CD14-positive monocyte (primary cell): ENCODE measurements around the gene MAP1LC3A. TPM values are rescaled to one million over a fixed set of nuclear protein-coding genes. Genes with fewer than 3 reads are reported as not detected.

Source experiments
- DNase-seq, 3 donors: peaks; one replicate each; pipeline ENCODE4 v3.0.0-alpha.2; 2011 to 2022
- H2AFZ ChIP-seq: 2 replicates; pipeline ENCODE4 v1.6.0; 2012; ENCODE audit warnings: mild to moderate bottlenecking, low read depth, low read length, inconsistent platforms; ENCODE audit not compliant: insufficient read depth, poor library complexity, severe bottlenecking
- H3K27ac ChIP-seq, 2 donors: 1 replicate in 1 of 2; 2 replicates in 1 of 2; pipeline ENCODE4 v1.5.1; 2012 to 2013; ENCODE audit warnings: low read length in 2 of 2, control low read depth in 1 of 2, inconsistent platforms in 1 of 2, low read depth in 1 of 2, mild to moderate bottlenecking in 1 of 2
- H3K27me3 ChIP-seq, 2 donors: one replicate each; pipeline versions ENCODE4 v1.6.0 to v1.6.1; 2011 to 2013; ENCODE audit warnings: low read length in 2 of 2; ENCODE audit not compliant: control insufficient read depth in 2 of 2, insufficient read depth in 2 of 2
- H3K36me3 ChIP-seq, 2 donors: replicated peaks in 1 of 2; 1 replicate in 1 of 2; 2 replicates in 1 of 2; pipeline versions ENCODE4 v1.5.1 to v1.6.1; 2012 to 2013; ENCODE audit warnings: low read length in 2 of 2, control low read depth in 1 of 2, inconsistent platforms in 1 of 2, mild to moderate bottlenecking in 1 of 2; ENCODE audit not compliant: insufficient read depth in 2 of 2, control insufficient read depth in 1 of 2
- H3K4me1 ChIP-seq, 2 donors: 1 replicate in 1 of 2; 2 replicates in 1 of 2; pipeline versions ENCODE4 v1.5.1 to v1.6.1; 2012 to 2013; ENCODE audit warnings: low read length in 2 of 2, control low read depth in 1 of 2, inconsistent platforms in 1 of 2, mild to moderate bottlenecking in 1 of 2, moderate library complexity in 1 of 2; ENCODE audit not compliant: insufficient read depth in 2 of 2, control insufficient read depth in 1 of 2
- H3K4me2 ChIP-seq: replicated peaks from 2 replicates; pipeline ENCODE3; 2012; ENCODE audit warnings: low read length, moderate library complexity, mild to moderate bottlenecking; ENCODE audit not compliant: poor library complexity, severe bottlenecking; ENCODE audit errors: extremely low read depth
- H3K4me3 ChIP-seq, 3 experiments: fragments of 200-600 bp in 1 of 3; sonication (generic) in 1 of 3; replicated peaks in 1 of 3; 1 replicate in 2 of 3; 2 replicates in 1 of 3; pipeline ENCODE4 v1.5.1; 2011 to 2013; ENCODE audit warnings: low read length in 3 of 3, mild to moderate bottlenecking in 3 of 3, control low read depth in 2 of 3, low read depth in 2 of 3, inconsistent platforms in 1 of 3, moderate library complexity in 1 of 3
- H3K79me2 ChIP-seq: 2 replicates; pipeline ENCODE4 v1.6.0; 2012; ENCODE audit warnings: mild to moderate bottlenecking, control low read depth, inconsistent platforms, low read length, moderate library complexity; ENCODE audit not compliant: insufficient read depth
- H3K9ac ChIP-seq: 2 replicates; pipeline ENCODE4 v1.6.0; 2017; ENCODE audit warnings: low read length, mild to moderate bottlenecking; ENCODE audit not compliant: insufficient read depth, poor library complexity, severe bottlenecking
- H3K9me3 ChIP-seq, 2 donors: replicated peaks in 1 of 2; 1 replicate in 1 of 2; 2 replicates in 1 of 2; pipeline versions ENCODE4 v1.5.1 to v1.6.1; 2012 to 2013; ENCODE audit warnings: low read length in 2 of 2, control low read depth in 1 of 2; ENCODE audit not compliant: control insufficient read depth in 1 of 2, insufficient read depth in 1 of 2
- H4K20me1 ChIP-seq: 2 replicates; pipeline ENCODE4 v1.6.0; 2012; ENCODE audit warnings: mild to moderate bottlenecking, low read length, control low read depth, moderate library complexity; ENCODE audit not compliant: insufficient read depth
- H3K27ac Mint-ChIP-seq, 7 donors: one replicate each; pipeline ENCODE4 v1.8.0; 2020; ENCODE audit warnings: mild to moderate bottlenecking in 7 of 7, mixed read lengths in 7 of 7, moderate library complexity in 6 of 7, inconsistent platforms in 2 of 7
- H3K27me3 Mint-ChIP-seq, 3 donors: one replicate each; pipeline ENCODE4 v1.8.0; 2021 to 2022; ENCODE audit warnings: low read depth in 3 of 3, mild to moderate bottlenecking in 3 of 3, mixed read lengths in 3 of 3, moderate library complexity in 3 of 3, inconsistent platforms in 1 of 3
- H3K36me3 Mint-ChIP-seq, 2 donors: one replicate each; pipeline ENCODE4 v1.8.0; 2020; ENCODE audit warnings: mixed read lengths in 2 of 2, inconsistent platforms in 1 of 2, mild to moderate bottlenecking in 1 of 2
- H3K4me1 Mint-ChIP-seq: one replicate; pipeline ENCODE4 v1.8.0; 2020; ENCODE audit warnings: mild to moderate bottlenecking, mixed read lengths
- H3K4me3 Mint-ChIP-seq, 2 donors: one replicate each; pipeline ENCODE4 v1.8.0; 2020; ENCODE audit warnings: mild to moderate bottlenecking in 2 of 2, mixed read lengths in 2 of 2, moderate library complexity in 1 of 2
- H3K9me3 Mint-ChIP-seq, 7 donors: one replicate each; pipeline ENCODE4 v1.8.0; 2020 to 2022; ENCODE audit warnings: mixed read lengths in 7 of 7, mild to moderate bottlenecking in 6 of 7, moderate library complexity in 6 of 7, inconsistent platforms in 2 of 7
- CTCF ChIP-seq: fragments of 200-600 bp; IDR thresholded peaks from one replicate; pipeline ENCODE4 v1.8.0; 2022; ENCODE audit warnings: antibody characterized with exemption, mild to moderate bottlenecking
- WGBS: methylation state at CpG from one replicate; pipeline ENCODE4 v1.1.5; 2013; ENCODE audit warnings: missing lambda C conversion rate; ENCODE audit not compliant: insufficient coverage; 5-methylcytosine and 5-hydroxymethylcytosine counted together
- intact Hi-C, 2 donors: fragments of 100-400 bp; cut with micrococcal nuclease; formaldehyde crosslinking; loops; one replicate each; pipeline versions ENCODE4 v1.15.0 to v1.15.1; 2023
- polyA plus RNA-seq, 3 donors: library from polyadenylated mRNA; depleted of rRNA in 1 of 3; unstranded in 2 of 3; stranded (reverse) in 1 of 3; fragments of 300-500 nt in 2 of 3; fragments of >200 nt in 1 of 3; fragmentation: Illumina TruSeq in 2 of 3; gene quantifications; 1 replicate in 2 of 3; 2 replicates in 1 of 3; pipeline ENCODE4 v1.2.3, GENCODE V29; 2012 to 2021

MAP1LC3A gene
- polyA plus RNA-seq, 3 donors = 2.5 to 7.7 (median 2.6) TPM

- H3K36me3 Mint-ChIP-seq = peaks cover 8 to 23% of the 10 kb centered on the region in 2 donors
Measured at GRCh38 chr20:34516247-34517113, 42.0 kb upstream of the MAP1LC3A start, which contains the start of gene DYNLRB1. DYNLRB1 (plus strand) TSS chr20:34516422; CDS start chr20:34516459, 37 bp downstream.

More at GRCh38 chr20:34516247-34517113, 42.0 kb upstream of the MAP1LC3A start, which contains the start of gene DYNLRB1:
- Histone ChIP-seq H3K9me3 (no peaks in the 10 kb centered on the region), H3K4me3 (peak within 1 kb of the TSS; percentile 84 to 98 (median 93)), H3K9ac (peak within 1 kb of the TSS; percentile 90), H3K27me3 (no peaks in the 10 kb centered on the region), H3K79me2 (peaks cover 55% of the 10 kb centered on the region), H3K4me1 (peaks cover 12 to 21% of the 10 kb centered on the region in 2 donors), H4K20me1 (peaks cover 30% of the 10 kb centered on the region), H2AFZ (peak within 1 kb of the TSS; percentile 99), H3K27ac (peak within 1 kb of the TSS; percentile 59 to 85), H3K4me2 (peak within 1 kb of the TSS; percentile 98), H3K36me3 (peaks cover 3 to 26% of the 10 kb centered on the region in 2 donors)
- Mint-ChIP-seq H3K27me3 (peaks cover 0 to 2% (median 2%) of the 10 kb centered on the region in 3 donors), H3K27ac (peak within 1 kb of the TSS; percentile 89 to 98 (median 97)), H3K9me3 (peaks cover 0 to 5% (median 0%) of the 10 kb centered on the region in 7 donors), H3K4me3 (peak within 1 kb of the TSS; percentile 97 to 99), H3K4me1 (peaks cover 27% of the 10 kb centered on the region)
- intact Hi-C loops = no loop called here
- no peak for TF ChIP-seq CTCF
- WGBS = under 1% methylated on average over 54 of the region's 59 CpGs
- peak; percentile 85 to 96 (median 90) for DNase-seq
